HG03095 (cell line): Measurements from ENCODE around the gene VWC2L.

Source experiments
- ATAC-seq: cut with Tn5 transposase; IDR thresholded peaks from one replicate; pipeline ENCODE4 v1.9.1; 2021; ENCODE audit warnings: moderate library complexity; ENCODE audit not compliant: unreplicated experiment

VWC2L gene

DNA sequence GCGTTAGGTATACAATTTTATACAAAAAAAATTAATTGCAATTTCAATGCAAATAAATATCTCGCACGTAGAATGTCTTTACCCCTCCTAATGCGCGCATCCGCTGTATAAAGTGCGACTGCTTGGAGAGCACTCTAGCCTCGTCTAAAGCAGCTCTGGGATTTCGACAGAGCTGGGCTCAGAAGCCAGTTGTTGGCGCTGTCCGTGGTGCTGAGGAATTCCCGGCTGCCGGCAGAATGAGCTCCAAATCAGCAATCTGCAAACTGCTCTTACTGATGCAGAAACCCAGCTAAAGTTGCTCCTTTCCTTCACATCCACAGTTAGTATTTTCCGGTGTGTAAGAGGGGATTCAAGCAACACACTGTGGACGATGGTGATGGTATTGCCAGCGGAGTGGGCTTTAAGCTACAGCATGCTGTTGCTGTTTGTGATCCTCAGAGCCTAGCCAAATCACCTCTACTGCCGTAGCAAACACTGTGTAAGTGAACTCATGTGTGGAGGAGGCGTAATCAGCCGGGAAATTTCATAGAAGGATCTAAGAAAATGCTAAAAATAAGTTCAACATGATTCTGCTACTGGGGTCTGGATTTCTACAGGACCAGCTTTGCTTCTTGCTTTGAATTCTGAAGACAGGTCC is at the start of gene VWC2L:
TSS of gene VWC2L (plus strand) at position 137 of the 637 bp plus-strand sequence. CDS start 3,140 bp downstream, outside the sequence.
- ATAC-seq: no peak

DNA sequence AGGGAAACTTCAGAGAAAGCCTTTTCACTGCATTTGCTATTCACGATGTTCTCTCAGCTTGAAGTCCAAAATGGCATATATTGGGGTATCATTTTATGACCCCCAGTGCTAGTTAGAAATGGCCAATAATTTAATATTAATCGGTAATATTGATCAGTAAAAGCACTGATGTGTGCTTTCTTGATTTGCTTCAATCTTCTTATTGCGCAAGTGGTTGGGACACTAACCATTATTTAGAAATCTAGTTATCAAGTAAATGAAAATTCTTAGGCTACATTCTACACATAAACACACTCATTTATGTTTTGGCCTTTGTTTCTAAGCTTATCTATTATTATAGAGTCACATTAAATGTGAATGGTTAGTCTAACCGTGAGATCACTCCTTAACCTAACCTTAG is 49.7 kb upstream of the VWC2L start:
- no peak for ATAC-seq

DNA sequence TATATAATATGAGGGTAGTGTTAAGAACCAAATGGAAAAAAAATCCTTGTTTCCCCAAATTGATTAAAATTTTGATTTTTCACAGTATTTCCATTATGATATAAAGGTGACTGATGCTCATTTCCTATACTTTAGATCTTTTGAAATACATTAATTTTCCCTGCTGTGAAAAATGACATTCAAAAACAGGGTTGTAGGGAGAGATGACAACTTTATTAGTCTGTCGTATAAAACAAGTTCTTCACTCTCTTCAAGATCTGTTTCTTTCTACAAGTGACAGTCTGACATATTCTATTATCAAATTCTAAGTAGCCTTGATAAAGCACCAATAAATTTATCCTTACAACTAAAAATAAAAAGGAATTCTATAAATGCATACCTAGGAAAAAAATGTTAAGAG is 45.3 kb upstream of the VWC2L start:
- ATAC-seq: no peak

DNA sequence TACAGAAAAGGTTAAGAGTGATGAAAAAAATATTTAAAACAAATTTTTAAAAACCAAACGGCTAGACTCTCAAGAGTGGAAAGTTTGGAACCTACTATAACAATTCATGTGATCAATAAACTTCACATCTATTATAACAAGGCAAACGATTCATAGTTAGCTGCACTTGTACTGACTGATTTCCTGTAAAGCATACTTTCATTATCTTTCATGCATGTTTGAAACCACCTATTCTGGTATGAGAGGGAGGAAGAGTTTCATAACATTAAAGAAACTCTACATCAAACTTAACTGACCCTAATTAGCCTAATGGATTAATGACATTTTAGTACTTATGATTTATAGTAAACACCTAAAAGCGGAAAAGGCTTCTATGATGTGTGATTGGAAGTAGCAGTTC is 43.7 kb upstream of the VWC2L start:
- ATAC-seq: no peak

DNA sequence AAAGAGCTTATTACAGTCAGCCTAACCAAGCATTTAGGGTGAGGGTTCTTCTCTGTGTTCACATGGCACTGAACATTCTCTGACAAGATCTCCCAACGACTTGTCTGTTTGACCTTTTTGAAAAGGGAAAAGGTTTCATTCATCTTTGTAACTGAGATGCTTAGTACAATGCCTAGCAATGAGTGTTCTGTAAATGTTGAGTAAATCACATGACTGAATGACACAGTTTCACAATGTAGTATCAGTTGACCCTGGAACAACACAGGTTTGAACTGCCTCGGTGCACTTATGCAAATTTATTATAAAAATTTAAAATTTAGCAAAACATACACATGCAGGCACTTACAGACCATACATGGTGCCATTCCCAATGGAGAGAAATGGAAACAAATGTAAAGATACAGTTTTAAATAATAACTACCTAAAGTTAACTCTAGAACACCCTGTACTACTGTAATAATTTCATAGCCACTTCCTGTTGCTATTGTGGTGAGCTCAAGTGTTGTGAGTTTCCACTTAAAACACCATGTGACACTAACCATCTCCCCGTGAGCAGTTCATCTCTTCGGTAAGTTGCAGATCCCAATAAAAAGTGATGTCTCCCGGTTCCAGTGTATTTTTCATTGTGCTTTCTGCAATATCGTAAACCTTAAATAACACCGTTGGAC is 34.1 kb upstream of the VWC2L start:
- no peak for ATAC-seq

DNA sequence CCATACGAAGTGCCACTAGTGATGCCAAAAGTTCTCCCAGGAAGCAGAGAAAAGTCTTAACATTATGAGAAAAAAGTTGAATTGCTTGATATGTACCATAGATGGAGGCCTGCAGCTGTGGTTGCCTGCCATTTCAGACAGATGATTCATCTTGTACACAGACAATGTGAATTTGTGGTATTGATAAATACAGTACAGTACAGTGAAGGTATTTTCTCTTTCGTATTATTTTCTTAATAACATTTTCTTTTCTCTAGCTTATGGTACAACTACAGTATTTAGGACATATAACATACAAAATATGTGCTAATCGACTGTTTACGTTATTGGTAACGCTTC is 33.6 kb upstream of the VWC2L start:
- no peak for ATAC-seq

DNA sequence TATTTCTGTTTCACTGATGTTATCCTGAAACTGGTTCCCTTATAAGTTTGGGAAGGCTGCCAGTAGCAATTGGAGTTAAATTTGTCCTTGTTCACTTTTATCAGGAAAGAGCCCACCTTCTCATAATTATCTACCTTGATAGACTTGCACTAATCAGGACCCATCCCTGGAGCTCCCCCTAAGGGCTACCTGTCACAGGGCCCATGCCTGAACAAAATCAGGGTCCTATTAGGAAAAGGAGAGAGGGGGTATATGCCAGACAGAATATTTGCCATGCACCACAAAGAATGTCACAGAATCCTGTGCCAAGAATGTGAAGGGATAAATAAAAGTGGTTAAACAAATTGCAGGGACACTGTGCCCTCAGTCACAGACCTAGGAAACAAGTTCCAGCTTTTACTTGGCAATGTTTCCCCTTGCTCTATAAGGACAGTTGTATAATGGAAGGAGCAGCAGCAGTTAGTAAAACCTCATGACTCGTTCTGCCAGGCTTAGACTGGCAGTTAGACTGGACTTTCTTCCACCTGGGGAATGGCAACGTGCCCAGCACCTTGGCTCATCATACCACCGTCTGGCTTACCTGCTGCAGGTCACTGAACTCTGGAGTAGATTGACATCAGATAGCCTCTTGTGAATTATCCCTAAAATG is 32.3 kb upstream of the VWC2L start:
- no peak for ATAC-seq

DNA sequence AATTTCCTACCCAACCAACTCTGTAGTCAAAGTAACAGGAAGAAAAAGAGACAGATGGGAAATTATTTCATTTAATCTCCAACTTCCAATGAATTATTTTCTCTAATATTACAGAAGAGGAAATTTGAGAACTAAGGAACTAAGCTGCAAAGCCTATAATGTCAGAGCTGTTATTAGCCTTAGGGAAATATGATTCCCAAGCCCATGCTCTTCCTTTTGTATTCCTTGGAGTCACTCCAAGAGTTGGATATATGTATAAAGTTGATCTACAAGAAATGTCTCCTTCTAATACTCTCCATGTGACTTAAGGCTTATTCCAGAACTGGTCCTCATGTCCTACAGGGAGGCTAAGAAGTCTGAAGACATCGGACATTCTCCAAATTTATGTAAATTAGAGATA is 31.6 kb upstream of the VWC2L start:
- no peak for ATAC-seq

DNA sequence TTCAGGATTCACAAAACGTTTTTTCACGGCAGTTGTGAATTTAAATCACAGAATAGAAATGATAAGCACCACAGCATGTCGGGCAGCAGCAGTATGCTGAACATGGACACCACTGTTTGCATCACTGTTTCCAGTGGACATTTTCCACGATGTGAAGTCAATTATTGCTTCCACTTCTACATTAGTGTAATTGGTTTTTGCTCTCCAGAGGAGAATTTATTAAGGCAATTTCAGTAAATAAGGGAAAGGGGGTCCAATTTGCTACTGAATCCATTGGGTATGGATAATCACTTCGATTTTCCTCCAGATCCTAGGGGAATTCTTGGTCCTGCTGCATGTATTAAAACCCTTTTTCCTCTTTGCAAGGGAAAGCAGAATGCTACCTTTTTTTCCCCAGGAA is 30.2 kb upstream of the VWC2L start:
- no peak for ATAC-seq

DNA sequence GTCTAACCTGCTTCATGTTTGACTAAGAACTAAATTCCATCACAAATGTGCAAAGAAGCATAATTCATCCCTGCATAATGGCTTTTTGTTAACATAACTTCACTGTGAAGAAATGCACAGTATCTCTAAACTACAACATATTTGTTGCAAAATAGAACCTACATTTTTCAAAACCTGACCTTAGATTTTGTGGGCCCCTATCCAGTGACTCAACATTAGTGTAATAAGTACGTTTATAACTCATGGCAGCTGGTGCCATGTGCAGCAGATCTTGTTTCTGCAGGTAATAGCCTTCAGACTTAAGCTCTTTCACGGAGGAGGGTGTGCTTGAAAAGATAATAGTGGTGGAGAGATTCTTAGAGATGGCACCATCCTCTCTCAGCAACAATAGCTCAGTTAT is 28.6 kb upstream of the VWC2L start:
- no peak for ATAC-seq

DNA sequence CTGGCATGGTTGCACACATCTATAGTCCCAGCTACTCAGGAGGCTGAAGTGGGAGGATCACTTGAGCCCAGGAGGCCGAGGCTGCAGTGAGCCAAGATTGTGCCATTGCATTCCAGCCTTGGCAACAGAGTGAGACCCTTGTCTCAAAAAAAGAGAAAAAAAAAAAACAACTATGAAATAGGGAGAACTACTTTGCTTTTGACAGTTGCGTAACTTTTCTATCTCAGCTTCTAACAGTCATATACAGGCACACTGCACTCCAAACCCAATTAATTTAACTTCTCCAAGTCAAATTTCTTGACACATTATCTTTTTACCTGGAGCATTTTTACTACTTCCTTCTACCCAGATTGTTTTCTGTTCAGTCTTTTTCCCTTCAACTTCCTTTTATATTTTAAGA is 24.1 kb upstream of the VWC2L start:
- no peak for ATAC-seq

DNA sequence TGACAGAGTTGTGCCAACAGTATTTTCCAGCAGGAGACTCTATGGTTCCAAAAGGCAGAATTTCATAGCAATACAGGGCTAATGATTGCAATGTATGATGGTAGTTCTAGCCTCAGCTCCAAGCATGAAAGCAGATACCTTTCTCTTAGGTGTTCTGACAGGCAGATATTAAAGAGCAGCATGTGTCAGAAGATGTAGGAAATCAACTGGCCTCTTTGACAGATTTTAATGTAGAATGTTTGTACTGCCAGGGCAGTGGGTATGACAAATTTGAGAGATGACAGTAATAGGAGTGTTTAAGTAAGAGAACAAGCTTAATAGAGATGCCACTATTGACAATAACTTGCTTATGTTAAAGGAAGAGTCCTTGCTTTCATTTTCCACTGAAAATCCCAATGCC is 21.5 kb upstream of the VWC2L start:
- ATAC-seq: no peak

DNA sequence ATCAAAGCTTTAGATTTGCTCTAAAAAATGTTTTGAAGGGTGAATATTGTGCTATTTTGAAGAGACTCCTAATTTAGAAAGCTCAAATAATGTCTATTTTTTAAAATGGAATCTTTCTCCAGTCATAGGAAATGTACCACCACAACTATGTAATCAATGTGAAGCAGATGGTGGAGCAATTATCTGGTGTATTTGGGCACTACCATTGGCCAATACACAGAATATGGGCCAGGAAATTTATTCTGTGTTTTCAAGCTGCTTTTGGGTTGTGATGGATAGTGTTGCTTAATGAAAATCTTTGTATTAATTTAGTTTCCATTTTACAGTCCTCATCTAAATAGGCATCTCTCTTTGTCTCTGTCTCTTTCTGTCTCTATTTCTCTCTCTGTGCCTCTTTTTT is 17.1 kb upstream of the VWC2L start:
- no peak for ATAC-seq

DNA sequence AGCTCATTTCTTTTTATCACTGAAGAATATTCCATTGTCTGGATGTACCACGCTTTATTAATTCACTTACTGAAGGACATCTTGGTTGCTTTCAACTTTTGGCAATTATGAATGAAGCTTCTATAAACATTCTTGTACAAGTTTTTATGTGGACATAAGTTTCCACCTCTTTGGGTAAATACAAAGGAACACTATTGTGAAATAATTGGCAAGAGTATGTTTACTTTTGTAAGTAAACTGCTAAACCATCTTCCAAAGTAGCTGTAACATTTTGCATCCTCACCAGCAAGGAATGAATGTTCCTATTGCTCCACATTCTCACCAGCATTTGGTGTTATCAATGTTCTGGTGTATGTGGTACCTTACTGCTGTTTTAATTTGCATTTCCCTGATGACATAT is 15.8 kb upstream of the VWC2L start:
- no peak for ATAC-seq

DNA sequence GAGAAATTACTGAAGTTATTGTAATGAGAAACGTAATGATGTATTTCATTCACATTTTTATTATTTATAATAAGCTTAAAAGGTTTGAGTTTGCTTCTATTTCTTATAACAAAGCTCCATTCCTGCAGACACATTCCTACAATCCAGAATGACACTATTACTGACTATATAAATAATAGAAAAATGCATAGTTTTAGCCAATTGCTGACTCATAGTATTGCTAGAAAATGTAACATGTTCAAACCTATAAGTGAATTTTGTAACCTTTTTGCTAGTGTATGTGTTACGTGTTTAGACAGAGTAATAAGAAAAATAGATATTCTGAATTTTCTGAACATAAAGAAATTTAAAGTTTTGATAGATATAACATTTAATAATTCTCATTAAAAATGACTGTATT is 9.3 kb upstream of the VWC2L start:
- no peak for ATAC-seq

DNA sequence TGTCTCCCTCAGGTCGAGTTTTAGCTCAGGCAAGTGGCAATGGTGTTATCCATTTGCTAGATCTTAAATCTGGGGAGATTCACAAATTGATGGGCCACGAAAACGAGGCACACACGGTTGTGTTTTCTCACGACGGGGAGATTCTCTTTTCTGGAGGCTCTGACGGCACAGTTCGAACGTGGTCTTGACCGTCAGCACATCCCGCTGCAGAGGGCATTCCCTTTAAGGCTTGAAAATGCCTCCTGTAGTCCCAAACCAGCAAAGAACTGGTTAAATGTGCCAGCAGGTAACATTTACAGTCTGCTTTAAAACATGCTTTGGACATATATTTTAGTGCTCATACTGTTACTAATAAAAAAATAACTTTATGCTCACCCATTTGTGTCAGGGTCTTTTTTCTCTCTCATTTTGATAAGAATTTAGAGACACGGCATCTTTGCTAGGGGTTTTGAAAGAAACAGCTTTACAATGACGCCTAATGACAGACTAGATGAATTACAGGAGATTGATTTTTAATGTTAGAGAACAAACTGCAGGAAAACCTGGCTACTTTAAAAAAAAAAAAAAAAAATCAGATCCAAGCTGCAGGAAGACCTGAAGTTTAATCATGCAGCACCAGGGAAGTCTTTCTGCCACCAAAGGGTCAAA is 602 bp upstream of the VWC2L start:
- ATAC-seq: no peak

DNA sequence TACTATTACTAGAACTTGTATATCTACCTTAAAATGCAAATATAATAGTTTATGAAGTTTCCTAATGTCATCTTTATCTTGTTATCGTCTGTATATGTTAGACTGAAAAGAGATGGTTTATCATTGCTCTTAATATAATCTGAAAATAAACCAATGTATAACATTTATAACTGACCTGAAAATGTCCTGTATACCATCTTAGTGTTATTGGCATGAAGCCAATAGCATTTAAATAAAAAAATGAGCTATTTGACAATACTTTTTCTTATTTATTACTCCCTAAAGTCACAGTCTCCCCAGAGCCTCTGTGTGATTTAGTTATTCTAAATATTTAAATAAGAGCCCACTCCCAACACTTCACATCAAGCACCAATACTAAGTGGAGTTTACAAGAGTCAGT is 1.8 kb downstream of the VWC2L start:
- no peak for ATAC-seq

DNA sequence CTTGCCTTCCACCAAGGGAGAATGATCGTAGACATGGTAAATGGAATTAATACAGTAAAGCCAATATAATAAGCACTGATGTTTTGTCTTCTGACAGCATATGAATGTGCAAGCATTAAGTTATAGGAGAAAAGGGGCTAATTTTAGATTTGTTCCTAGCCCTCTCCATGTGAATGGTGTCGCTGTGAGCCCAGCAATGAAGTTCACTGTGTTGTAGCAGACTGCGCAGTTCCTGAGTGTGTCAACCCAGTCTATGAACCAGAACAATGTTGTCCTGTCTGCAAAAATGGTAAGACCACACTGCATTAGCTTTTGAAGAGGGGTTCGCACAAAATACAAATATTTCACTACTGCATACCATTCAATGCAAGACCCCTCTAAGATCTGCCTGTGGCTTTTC is 25.6 kb downstream of the VWC2L start:
- no peak for ATAC-seq

DNA sequence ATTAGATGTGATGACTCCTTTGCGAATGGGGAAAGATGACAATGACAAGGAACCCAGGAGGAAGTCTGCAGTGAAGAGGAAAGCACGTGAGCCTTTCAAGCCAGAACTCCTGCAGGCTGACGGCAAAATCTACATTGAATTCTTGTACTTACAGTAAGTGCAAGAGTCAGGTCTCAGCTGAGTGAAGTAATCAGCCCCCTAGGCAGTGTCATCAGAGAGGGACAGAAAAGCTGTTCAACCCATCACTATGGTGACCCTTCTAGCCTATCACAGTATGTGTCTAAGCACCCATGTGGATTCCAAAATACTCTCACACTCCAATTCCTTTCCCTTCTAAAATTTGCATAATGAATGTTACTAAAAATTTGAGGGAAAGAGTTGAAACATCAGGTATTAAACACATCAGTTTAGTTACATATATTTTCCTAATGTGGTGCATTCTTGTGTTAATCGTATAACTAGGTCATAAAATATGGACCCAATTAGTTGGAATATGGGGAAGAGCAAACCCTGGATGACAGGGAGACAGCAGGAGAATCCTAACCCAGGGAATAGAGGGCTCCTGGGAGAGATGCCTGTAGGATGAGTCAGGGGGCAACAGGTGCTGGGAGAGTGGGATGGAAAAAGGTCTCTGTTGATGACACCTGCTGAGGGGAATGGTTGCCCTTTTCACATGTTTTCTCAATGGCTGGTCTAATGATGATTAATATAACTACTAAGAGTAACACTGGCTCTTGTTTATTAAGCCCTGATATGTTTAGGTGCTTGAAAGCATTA is 39.5 kb downstream of the VWC2L start:
- no peak for ATAC-seq

DNA sequence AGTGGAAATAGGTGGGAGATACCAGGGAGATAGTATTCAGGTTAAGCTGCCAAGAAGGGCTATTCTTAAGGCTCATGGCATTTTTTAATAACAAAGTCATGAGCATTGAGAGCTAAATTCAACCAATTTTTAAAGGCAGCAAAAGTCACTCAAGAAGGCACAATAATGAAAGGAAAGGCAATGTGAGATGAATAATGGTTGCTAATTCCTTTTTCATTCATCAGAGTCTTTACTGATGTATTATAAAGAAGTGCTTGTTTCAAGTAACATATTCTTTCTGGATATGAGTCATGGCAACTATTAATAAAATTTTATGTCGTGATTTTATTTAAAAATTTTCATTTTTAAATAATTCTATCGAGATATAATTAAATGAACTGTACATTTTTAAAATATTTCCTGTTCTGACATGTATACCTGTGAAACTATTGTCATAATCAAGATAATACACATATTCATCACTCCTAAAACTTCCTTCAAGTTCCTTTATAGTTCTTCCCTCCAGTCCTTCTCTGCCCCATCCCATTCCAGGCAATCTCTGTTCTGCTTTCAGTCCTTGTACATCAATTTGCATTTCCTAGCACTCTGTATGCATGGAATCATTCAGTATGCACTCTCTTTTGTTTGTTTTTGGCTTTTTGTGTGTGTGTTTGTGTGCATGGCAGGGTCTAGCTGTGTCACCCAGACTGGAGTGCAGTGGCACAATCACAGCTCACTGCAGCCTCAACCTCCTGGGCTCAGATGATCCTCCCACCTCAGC is 40.8 kb downstream of the VWC2L start:
- ATAC-seq: no peak
